Measurements from ENCODE around the gene TMEM182.

Gene TMEM182

GRCh38 chr2:102803041-102803896 lies 41.4 kb downstream of the TMEM182 start:
- DNase-seq = no peak

GRCh38 chr2:102803897-102804217 lies 42.0 kb downstream of the TMEM182 start:
- no peak for DNase-seq

- DNase-seq = peak; percentile 24
Measured at GRCh38 chr2:102806250-102806837, 44.5 kb downstream of the TMEM182 start.

- no peak for DNase-seq
Measured at GRCh38 chr2:102809291-102810189, 47.7 kb downstream of the TMEM182 start.

- DNase-seq = no peak
Measured at GRCh38 chr2:102815285-102815684, 53.5 kb downstream of the TMEM182 start.

GRCh38 chr2:102826904-102827303 lies 65.1 kb downstream of the TMEM182 start:
- DNase-seq = peak; percentile 81

- no peak for DNase-seq
Measured at GRCh38 chr2:102832789-102833188, 71.0 kb downstream of the TMEM182 start.

- DNase-seq = no peak
Measured at GRCh38 chr2:102834523-102835273, 72.9 kb downstream of the TMEM182 start.

- no peak for DNase-seq
Measured at GRCh38 chr2:102837626-102838198, 75.9 kb downstream of the TMEM182 start.

GRCh38 chr2:102839668-102840388 lies 78.0 kb downstream of the TMEM182 start:
- peak; percentile 24 for DNase-seq

- DNase-seq = peak; percentile 1
Measured at GRCh38 chr2:102841107-102841840, 79.4 kb downstream of the TMEM182 start.

- DNase-seq = no peak
Measured at GRCh38 chr2:102843764-102844443, 82.1 kb downstream of the TMEM182 start.

- no peak for DNase-seq
Measured at GRCh38 chr2:102844911-102845310, 83.1 kb downstream of the TMEM182 start.

GRCh38 chr2:102848366-102848839 lies 86.6 kb downstream of the TMEM182 start:
- DNase-seq = peak; percentile 96

GRCh38 chr2:102850888-102851287 lies 89.1 kb downstream of the TMEM182 start:
- no peak for DNase-seq

- no peak for DNase-seq
Measured at GRCh38 chr2:102852867-102853266, 91.0 kb downstream of the TMEM182 start.

All from NCI-H2171 (cell line).